SJSA1 (cell line): Measurements from ENCODE around the gene RSPH3. TPM values are rescaled to one million over a fixed set of nuclear protein-coding genes. Genes with fewer than 3 reads are reported as not detected.
"Not testable (repeated sequence)": the region's sequence is repeated elsewhere in the genome, so short reads cannot be mapped to it uniquely, and the experiment has no call there.

Source experiments
- DNase-seq, 2 experiments: peaks; one replicate each; pipeline ENCODE4 v3.0.0-alpha.2; 2015 to 2020; ENCODE audit warnings: low spot score in 2 of 2, low read depth in 1 of 2
- H3K27ac ChIP-seq: fragments of 250-450 bp; sonication (Bioruptor Pico); 2 replicates; pipeline ENCODE4 v1.5.1; 2020; ENCODE audit warnings: mild to moderate bottlenecking, moderate library complexity
- H3K27me3 ChIP-seq: fragments of 250-450 bp; sonication (Bioruptor Pico); replicated peaks from 2 replicates; pipeline ENCODE4 v1.5.1; 2020; ENCODE audit warnings: mild to moderate bottlenecking, moderate library complexity
- H3K36me3 ChIP-seq: fragments of 250-450 bp; sonication (Bioruptor Pico); 2 replicates; pipeline ENCODE4 v1.5.1; 2020; ENCODE audit warnings: mild to moderate bottlenecking
- H3K4me1 ChIP-seq: fragments of 250-450 bp; sonication (Bioruptor Pico); replicated peaks from 2 replicates; pipeline ENCODE4 v1.6.1; 2021; ENCODE audit warnings: mild to moderate bottlenecking
- H3K4me3 ChIP-seq: fragments of 250-450 bp; sonication (Bioruptor Pico); 2 replicates; pipeline ENCODE4 v1.5.1; 2020; ENCODE audit warnings: mild to moderate bottlenecking
- H3K9me3 ChIP-seq: fragments of 250-450 bp; sonication (Bioruptor Pico); replicated peaks from 2 replicates; pipeline ENCODE4 v1.5.1; 2020; ENCODE audit warnings: mild to moderate bottlenecking
- total RNA-seq: library from RNA; depleted of rRNA; stranded (reverse); fragments of >200 nt; shearing (Covaris generic); gene quantifications from 2 replicates; pipeline ENCODE4 v1.2.3, GENCODE V29; 2014

The RSPH3 gene
- total RNA-seq, 1 experiment from 2014 or later, result 3.9 TPM

- H3K36me3 ChIP-seq, result peaks cover 20% of the 10 kb centered on the region
- no peak for DNase-seq
- H3K4me3 ChIP-seq, result no peak overlapping the region
- no peaks in the 10 kb centered on the region for H3K9me3 ChIP-seq
- H3K27me3 ChIP-seq, result no peaks in the 10 kb centered on the region
- peaks cover 15% of the 10 kb centered on the region for H3K4me1 ChIP-seq
- H3K27ac ChIP-seq, result no peak overlapping the region
Measured at GRCh38 chr6:159037756-159038290, 37.8 kb upstream of the RSPH3 start.

GRCh38 chr6:159036673-159037072 lies 36.7 kb upstream of the RSPH3 start:
- H3K36me3 ChIP-seq, result peaks cover 14% of the 10 kb centered on the region
- H3K27me3 ChIP-seq, result no peaks in the 10 kb centered on the region

GRCh38 chr6:159035891-159036290 lies 35.9 kb upstream of the RSPH3 start:
- Histone ChIP-seq H3K27ac (no peak overlapping the region), H3K36me3 (peaks cover 7% of the 10 kb centered on the region; the same call in 1 of the 2 replicates), H3K4me1 (peaks cover 14% of the 10 kb centered on the region), H3K9me3 (no peaks in the 10 kb centered on the region), H3K27me3 (no peaks in the 10 kb centered on the region), H3K4me3 (no peak overlapping the region)
- DNase-seq, result no peak

More at GRCh38 chr6:159036673-159037072, 36.7 kb upstream of the RSPH3 start:
- Histone ChIP-seq H3K9me3 (no peaks in the 10 kb centered on the region), H3K4me3 (no peak overlapping the region), H3K27ac (no peak overlapping the region), H3K4me1 (peaks cover 14% of the 10 kb centered on the region)
- DNase-seq, result no peak

- no peaks in the 10 kb centered on the region for H3K36me3 ChIP-seq
- no peaks in the 10 kb centered on the region for H3K4me1 ChIP-seq
- DNase-seq, result no peak
- no peak overlapping the region for H3K4me3 ChIP-seq
- no peaks in the 10 kb centered on the region for H3K27me3 ChIP-seq
- H3K27ac ChIP-seq, result no peak overlapping the region
- no peaks in the 10 kb centered on the region for H3K9me3 ChIP-seq
Measured at GRCh38 chr6:159033160-159034049, 33.4 kb upstream of the RSPH3 start.

- Histone ChIP-seq H3K36me3 (no peaks in the 10 kb centered on the region), H3K4me3 (no peak overlapping the region), H3K4me1 (no peaks in the 10 kb centered on the region), H3K27ac (no peak overlapping the region), H3K27me3 (no peaks in the 10 kb centered on the region), H3K9me3 (no peaks in the 10 kb centered on the region)
- no peak for DNase-seq
Measured at GRCh38 chr6:159031846-159032245, 31.8 kb upstream of the RSPH3 start.

GRCh38 chr6:159030168-159030567 lies 30.2 kb upstream of the RSPH3 start:
- Histone ChIP-seq H3K27me3 (no peaks in the 10 kb centered on the region), H3K4me1 (no peaks in the 10 kb centered on the region), H3K27ac (no peak overlapping the region), H3K9me3 (no peaks in the 10 kb centered on the region; the same call in 1 of the 2 replicates), H3K36me3 (no peaks in the 10 kb centered on the region), H3K4me3 (no peak overlapping the region)
- DNase-seq, result no peak

- H3K4me1 ChIP-seq, H3K27ac ChIP-seq, H3K27me3 ChIP-seq, DNase-seq, H3K9me3 ChIP-seq, H3K4me3 ChIP-seq, H3K36me3 ChIP-seq: not testable (repeated sequence)
Measured at GRCh38 chr6:159025224-159025623, 25.2 kb upstream of the RSPH3 start.

GRCh38 chr6:159023893-159024292 lies 23.9 kb upstream of the RSPH3 start:
- no peak overlapping the region for H3K27ac ChIP-seq
- H3K4me1 ChIP-seq, result no peaks in the 10 kb centered on the region
- H3K4me3 ChIP-seq, result no peak overlapping the region
- no peaks in the 10 kb centered on the region; the same call in 1 of the 2 replicates for H3K9me3 ChIP-seq
- DNase-seq, result no peak
- H3K36me3 ChIP-seq, result no peaks in the 10 kb centered on the region
- H3K27me3 ChIP-seq, result no peaks in the 10 kb centered on the region

GRCh38 chr6:159020011-159020410 lies 20.0 kb upstream of the RSPH3 start:
- H3K9me3 ChIP-seq, result no peaks in the 10 kb centered on the region; the same call in 1 of the 2 replicates
- H3K36me3 ChIP-seq, result no peaks in the 10 kb centered on the region
- H3K4me3 ChIP-seq, result no peak overlapping the region
- no peak for DNase-seq
- no peak overlapping the region for H3K27ac ChIP-seq
- H3K27me3 ChIP-seq, result no peaks in the 10 kb centered on the region
- no peaks in the 10 kb centered on the region for H3K4me1 ChIP-seq

- H3K4me1 ChIP-seq, result no peaks in the 10 kb centered on the region
Measured at GRCh38 chr6:159017757-159018559, 18.0 kb upstream of the RSPH3 start.

GRCh38 chr6:159014406-159014805 lies 14.4 kb upstream of the RSPH3 start:
- 0 out of 2 replicates have a peak, but pooled peaks cover 5% of the 10 kb centered on the region for H3K4me1 ChIP-seq
- H3K36me3 ChIP-seq, result no peaks in the 10 kb centered on the region
- H3K9me3 ChIP-seq, result no peaks in the 10 kb centered on the region
- no peak overlapping the region for H3K4me3 ChIP-seq
- H3K27me3 ChIP-seq, result no peaks in the 10 kb centered on the region
- no peak for DNase-seq
- H3K27ac ChIP-seq, result no peak overlapping the region

More at GRCh38 chr6:159017757-159018559, 18.0 kb upstream of the RSPH3 start:
- H3K9me3 ChIP-seq, result no peaks in the 10 kb centered on the region
- no peaks in the 10 kb centered on the region for H3K27me3 ChIP-seq
- H3K4me3 ChIP-seq, result no peak overlapping the region
- no peak overlapping the region for H3K27ac ChIP-seq
- DNase-seq, result no peak
- no peaks in the 10 kb centered on the region for H3K36me3 ChIP-seq

GRCh38 chr6:159013229-159013628 lies 13.2 kb upstream of the RSPH3 start:
- H3K27ac ChIP-seq, result no peak overlapping the region
- no peaks in the 10 kb centered on the region for H3K27me3 ChIP-seq
- no peak overlapping the region for H3K4me3 ChIP-seq
- no peaks in the 10 kb centered on the region for H3K36me3 ChIP-seq
- H3K4me1 ChIP-seq, result peaks cover 8% of the 10 kb centered on the region; the same call in 1 of the 2 replicates
- no peak for DNase-seq
- H3K9me3 ChIP-seq, result no peaks in the 10 kb centered on the region

- peak in 1 of 2 experiments; percentile 18 for DNase-seq
- Histone ChIP-seq H3K4me3 (no peak overlapping the region), H3K36me3 (no peaks in the 10 kb centered on the region), H3K9me3 (no peaks in the 10 kb centered on the region), H3K27ac (no peak overlapping the region), H3K4me1 (peaks cover 8% of the 10 kb centered on the region; the same call in 1 of the 2 replicates), H3K27me3 (no peaks in the 10 kb centered on the region)
Measured at GRCh38 chr6:159012201-159012600, 12.2 kb upstream of the RSPH3 start.
